Activated CD8-positive, alpha-beta memory T cell treated with anti-CD3 and anti-CD28 coated beads for 4 hours (primary cell): ENCODE data around the gene ITGAE.

Source experiments
- DNase-seq, 2 donors: peaks; one replicate each; pipeline ENCODE4 v3.0.0-alpha.2; 2020; ENCODE audit warnings: low read depth in 2 of 2

The ITGAE gene

GRCh38 chr17:3668279-3669084 is 132.5 kb downstream of the ITGAE start, which contains the start of the genes EMC6 and TAX1BP3:
EMC6 (plus strand) TSS chr17:3668812; CDS start chr17:3669147, 335 bp downstream.
TAX1BP3 (minus strand) TSS chr17:3668578; CDS start chr17:3668526, 52 bp downstream.
- peak; percentile 96 to 98 for DNase-seq

- DNase-seq: no peak
Measured at GRCh38 chr17:3667366-3668278, 133.4 kb downstream of the ITGAE start.

- DNase-seq: no peak
Measured at GRCh38 chr17:3666516-3666915, 134.5 kb downstream of the ITGAE start.

GRCh38 chr17:3665834-3666233 is 135.2 kb downstream of the ITGAE start:
- no peak for DNase-seq
